Measurements from ENCODE around the gene CORO2A. TPM values are rescaled to one million over a fixed set of nuclear protein-coding genes. Genes with fewer than 3 reads are reported as not detected.

The CORO2A gene
- total and polyA plus RNA-seq, 11 donors = 0.09 to 2.2 (median 0.22) TPM

DNA sequence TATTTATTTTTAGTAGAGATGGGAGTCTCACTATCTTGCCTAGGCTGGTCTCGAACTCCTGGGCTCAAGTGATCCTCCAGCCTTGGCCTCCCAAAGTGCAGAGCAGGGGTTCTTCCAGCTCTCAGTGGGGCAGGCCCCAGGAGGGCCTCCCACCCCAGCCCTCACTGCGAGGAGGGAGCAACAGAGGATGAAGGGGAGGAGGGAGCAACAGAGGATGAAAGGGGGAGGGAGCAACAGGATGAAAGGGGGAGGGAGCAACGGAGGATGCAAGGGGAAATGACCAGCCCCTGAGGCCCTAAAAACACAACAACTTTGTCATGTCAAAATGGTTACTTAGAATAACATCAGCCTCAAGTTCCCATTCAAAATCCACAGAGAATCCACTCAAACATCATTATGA is 83.4 kb downstream of the CORO2A start:
- no peaks in the 10 kb centered on the region for H3K27me3 ChIP-seq
- peaks cover 0 to 21% (median 0%) of the 10 kb centered on the region in 12 donors for H3K9me3 ChIP-seq
- H3K4me3 ChIP-seq = no peak overlapping the region
- WGBS, 4 donors = 58 to 67% (median 63%) methylated on average over 3 of the region's 3 CpGs
- H3K27ac ChIP-seq = peak overlapping the region in 1 of 12 donors; percentile 81
- intact Hi-C loops (cut with DNase I) = no loop called here
- H3K4me1 ChIP-seq = peaks cover 0 to 71% (median 0%) of the 10 kb centered on the region in 12 donors
- ATAC-seq (no peak), DNase-seq (no peak)
- TF ChIP-seq POLR2A (IDR thresholded peaks at IDR 0.05) = no peak
- peaks cover 0 to 7% (median 0%) of the 10 kb centered on the region in 9 donors for H3K36me3 ChIP-seq

DNA sequence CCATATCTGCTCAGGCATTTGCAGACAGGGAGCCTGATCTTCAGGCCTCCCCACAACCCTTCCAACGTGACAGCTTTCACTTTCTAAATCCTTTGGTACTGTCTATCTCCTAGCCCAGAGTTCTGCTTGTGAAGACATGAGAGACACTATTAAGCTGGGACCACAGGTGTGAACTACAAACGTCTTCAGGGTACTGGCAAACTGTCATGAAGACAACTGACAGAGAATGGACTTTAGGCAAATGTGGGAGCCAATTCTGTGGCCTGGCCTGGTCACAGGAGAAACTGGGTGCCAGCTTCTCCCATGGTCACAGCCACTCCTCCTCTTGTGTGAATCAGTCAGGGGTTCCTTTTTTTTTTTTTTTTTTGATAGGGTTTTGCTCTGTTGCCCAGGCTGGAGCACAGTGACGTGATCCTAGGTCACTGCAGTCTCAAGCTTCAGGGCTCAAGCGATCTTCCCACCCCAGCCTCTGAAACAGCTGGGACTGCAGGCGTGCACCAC is 83.9 kb downstream of the CORO2A start:
- Histone ChIP-seq H3K4me1 (peaks cover 0 to 73% (median 0%) of the 10 kb centered on the region in 12 donors), H3K36me3 (peaks cover 0 to 7% (median 0%) of the 10 kb centered on the region in 9 donors), H3K4me3 (no peak overlapping the region), H3K9me3 (peaks cover 0 to 21% (median 0%) of the 10 kb centered on the region in 12 donors), H3K27me3 (no peaks in the 10 kb centered on the region), H3K27ac (peak overlapping the region in 1 of 12 donors; percentile 81)
- intact Hi-C loops (cut with DNase I) = no loop called here
- no peak for TF ChIP-seq POLR2A (IDR thresholded peaks at IDR 0.05)
- TF ChIP-seq, protein P1, sequence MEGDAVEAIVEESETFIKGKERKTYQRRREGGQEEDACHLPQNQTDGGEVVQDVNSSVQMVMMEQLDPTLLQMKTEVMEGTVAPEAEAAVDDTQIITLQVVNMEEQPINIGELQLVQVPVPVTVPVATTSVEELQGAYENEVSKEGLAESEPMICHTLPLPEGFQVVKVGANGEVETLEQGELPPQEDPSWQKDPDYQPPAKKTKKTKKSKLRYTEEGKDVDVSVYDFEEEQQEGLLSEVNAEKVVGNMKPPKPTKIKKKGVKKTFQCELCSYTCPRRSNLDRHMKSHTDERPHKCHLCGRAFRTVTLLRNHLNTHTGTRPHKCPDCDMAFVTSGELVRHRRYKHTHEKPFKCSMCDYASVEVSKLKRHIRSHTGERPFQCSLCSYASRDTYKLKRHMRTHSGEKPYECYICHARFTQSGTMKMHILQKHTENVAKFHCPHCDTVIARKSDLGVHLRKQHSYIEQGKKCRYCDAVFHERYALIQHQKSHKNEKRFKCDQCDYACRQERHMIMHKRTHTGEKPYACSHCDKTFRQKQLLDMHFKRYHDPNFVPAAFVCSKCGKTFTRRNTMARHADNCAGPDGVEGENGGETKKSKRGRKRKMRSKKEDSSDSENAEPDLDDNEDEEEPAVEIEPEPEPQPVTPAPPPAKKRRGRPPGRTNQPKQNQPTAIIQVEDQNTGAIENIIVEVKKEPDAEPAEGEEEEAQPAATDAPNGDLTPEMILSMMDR (IDR thresholded peaks at IDR 0.05) = no peak
- DNase-seq (no peak), ATAC-seq (peak in 3 of 4 donors; percentile 24 to 53 (median 28))
- 80 to 86% (median 84%) methylated on average over 5 of the region's 5 CpGs for WGBS, 4 donors

DNA sequence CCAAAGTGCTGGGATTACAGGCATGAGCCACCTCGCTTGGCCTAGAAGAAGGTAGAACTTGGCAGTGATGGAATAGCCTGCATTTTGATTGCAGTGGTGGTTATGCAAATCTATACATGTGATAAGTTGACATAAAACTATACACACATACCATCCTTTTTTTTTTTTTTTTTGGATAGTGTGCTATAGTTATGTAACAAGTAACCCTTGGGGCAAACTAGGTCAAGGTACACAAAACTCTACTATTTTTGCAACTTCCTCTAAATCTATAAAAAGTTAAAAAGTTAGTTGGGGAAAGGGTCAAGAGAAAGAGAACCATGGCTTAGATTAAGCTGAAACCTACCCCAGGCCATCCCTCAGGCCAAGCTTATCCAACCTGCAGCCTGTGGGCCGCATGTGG is 84.5 kb downstream of the CORO2A start:
- H3K4me1 ChIP-seq = peaks cover 0 to 73% (median 0%) of the 10 kb centered on the region in 12 donors
- intact Hi-C loops (cut with DNase I) = no loop called here
- DNase-seq = no peak
- H3K27ac ChIP-seq = peak overlapping the region in 1 of 12 donors; percentile 81
- H3K9me3 ChIP-seq = peaks cover 0 to 21% (median 0%) of the 10 kb centered on the region in 12 donors
- no peak for ATAC-seq
- H3K4me3 ChIP-seq = no peak overlapping the region
- no peak for TF ChIP-seq POLR2A (IDR thresholded peaks at IDR 0.05)
- TF ChIP-seq, protein P1 (IDR thresholded peaks at IDR 0.05) = no peak
- H3K36me3 ChIP-seq = peaks cover 0 to 7% (median 0%) of the 10 kb centered on the region in 9 donors
- H3K27me3 ChIP-seq = no peaks in the 10 kb centered on the region
- WGBS, 4 donors = 95 to 100% (median 97%) methylated on average over 2 of the region's 2 CpGs

DNA sequence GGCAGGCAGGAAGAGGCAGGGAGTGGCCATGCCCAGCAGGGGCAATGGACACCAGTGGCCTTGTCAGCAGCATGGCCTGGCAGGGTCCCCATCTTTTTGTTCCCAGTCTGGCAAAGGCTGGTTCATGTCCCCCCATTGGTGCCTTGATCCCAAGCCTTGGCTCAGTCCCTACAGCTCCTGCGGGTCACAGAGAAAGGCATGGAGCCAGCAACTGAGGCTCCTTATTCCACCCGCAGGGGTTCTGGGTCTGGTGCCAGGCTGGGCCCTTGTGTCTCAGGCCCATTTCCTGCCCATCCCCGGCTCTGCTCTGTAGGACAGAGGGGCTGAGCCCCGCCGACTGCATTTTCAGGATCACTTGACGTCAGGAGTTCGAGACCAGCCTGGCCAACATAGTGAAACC is 87.4 kb downstream of the CORO2A start:
- Histone ChIP-seq H3K36me3 (peaks cover 0 to 7% (median 0%) of the 10 kb centered on the region in 9 donors), H3K27ac (peak overlapping the region in 1 of 12 donors; percentile 75), H3K4me1 (peaks cover 0 to 93% (median 0%) of the 10 kb centered on the region in 12 donors), H3K27me3 (no peaks in the 10 kb centered on the region), H3K9me3 (peaks cover 0 to 21% (median 0%) of the 10 kb centered on the region in 12 donors), H3K4me3 (no peak overlapping the region)
- no peak for TF ChIP-seq POLR2A (IDR thresholded peaks at IDR 0.05)
- TF ChIP-seq, protein P1 (IDR thresholded peaks at IDR 0.05) = no peak
- 87 to 94% (median 91%) methylated on average over 3 to 7 of the region's 7 CpGs for WGBS, 4 donors
- ATAC-seq = no peak
- intact Hi-C loops (cut with DNase I) = no loop called here
- DNase-seq = no peak

Data from heart left ventricle (tissue), 16 donors.